Stimulated activated CD8-positive, alpha-beta memory T cell treated with anti-CD3 and anti-CD28 coated beads, Interleukin-15, amount 100 ng/mL, for 48 hours (primary cell): Measurements from ENCODE around the gene EHD4.

Experiments used
- DNase-seq, 2 donors: peaks; one replicate each; pipeline ENCODE4 v3.0.0-alpha.2; 2020; ENCODE audit warnings: low read depth in 2 of 2

The EHD4 gene

DNA sequence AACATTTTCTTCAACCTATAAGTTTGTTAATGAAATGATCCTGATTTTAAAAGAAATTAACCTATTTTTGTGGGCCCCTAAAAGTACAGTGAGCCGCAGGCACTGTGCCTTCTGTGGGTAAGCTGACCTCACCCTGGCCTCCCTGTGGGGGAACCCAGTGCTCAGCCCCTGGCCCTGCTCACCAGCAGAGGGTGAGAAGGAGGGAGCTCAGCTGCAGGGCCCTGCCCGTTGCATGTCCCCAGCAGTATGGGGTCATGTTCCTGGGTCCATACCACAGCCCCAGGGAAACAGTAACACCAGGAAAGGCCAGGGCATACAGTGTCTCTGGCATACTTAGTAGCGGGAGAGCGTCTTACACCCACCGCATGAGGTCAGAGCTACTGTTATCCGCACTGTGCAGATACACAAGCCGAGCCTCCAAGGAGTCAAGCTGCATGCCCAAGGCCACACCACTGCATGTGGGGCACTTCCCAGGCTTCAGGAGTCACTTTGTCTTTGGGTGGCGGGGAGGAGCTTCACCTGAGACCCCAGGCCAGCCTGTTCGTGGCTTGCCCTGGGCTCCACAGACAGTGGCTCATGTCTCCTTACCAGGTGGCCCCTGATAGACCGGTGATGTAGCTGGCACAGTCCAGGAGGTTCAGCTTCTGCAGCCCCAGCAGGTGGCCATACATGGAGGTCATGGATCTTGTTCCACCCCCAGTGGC is 22.6 kb upstream of the EHD4 start:
- no peak for DNase-seq

DNA sequence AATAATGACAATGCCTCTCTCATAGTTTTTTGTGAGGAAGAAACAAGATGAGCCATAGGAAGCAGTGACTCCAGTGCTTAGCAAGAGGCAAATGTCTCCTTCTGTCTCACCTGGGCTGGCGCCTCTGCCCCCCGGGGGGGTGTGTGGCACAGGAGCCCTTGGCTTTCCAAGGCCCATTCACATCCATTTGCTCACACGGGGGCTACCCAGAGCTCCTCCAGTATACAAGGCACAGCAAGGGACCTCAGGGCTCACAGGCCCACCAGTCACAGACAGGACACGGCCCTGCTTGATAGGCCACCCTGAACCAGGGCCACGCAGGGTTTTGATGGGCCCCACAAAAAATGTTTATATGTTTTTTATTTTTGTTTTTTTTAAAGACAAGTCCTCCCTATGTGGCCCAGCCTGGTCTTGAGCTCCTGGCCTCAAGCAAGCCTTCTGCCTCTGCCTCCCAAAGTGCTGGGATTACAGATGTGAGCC is 21.9 kb upstream of the EHD4 start:
- DNase-seq = no peak

DNA sequence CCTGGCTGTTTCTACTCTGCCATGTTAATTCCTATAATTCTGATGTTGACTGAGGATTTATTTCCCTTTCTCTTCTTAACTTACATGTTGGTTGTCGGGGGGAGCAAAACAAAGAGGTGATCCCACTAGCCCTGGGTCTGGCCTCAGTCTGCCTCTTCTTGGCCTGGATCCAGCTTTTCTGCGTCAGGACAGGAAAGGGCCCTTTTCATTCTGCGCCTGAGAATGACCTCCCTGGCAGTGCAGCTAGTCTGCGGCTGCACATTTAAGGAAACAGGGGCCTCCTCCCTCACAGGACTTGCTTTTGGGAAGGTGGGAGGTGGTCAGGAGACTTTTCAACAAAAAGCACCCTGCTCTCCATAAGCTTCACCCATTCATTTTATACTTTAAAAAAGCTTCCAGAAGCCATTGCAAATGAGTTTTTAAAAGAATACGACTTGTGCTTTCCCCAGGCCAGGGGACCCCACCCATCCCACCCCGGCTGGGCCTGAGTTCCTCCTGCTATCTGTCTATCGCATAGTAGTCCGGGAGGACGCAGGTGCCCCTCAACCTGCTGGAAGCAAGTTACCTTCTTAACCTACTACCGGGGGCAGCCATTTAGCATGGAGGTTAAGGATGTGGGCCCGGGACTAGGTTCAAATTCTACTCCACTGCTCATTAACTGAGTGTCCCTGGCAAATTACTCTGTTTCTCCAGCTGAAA is 21.3 kb upstream of the EHD4 start:
- DNase-seq = no peak

DNA sequence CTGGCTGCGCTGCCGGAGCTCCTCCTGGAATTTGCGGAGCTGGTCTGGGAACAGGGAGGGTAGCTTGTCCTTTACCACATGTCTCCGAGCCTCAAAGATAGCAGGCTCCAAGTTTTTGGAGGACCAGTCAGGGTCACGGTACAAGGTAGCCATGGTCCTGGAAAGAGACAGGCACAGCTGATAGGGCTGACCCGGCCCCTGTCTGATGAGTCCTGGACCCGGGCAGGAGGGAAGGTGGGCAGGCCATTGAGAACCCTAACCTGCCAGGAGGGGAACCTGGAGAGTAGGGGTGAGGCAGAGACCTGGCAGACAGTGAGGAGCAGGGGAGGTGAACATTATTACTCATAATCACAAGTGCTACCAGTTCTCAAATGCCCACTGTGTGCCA is 20.4 kb upstream of the EHD4 start:
- no peak for DNase-seq

DNA sequence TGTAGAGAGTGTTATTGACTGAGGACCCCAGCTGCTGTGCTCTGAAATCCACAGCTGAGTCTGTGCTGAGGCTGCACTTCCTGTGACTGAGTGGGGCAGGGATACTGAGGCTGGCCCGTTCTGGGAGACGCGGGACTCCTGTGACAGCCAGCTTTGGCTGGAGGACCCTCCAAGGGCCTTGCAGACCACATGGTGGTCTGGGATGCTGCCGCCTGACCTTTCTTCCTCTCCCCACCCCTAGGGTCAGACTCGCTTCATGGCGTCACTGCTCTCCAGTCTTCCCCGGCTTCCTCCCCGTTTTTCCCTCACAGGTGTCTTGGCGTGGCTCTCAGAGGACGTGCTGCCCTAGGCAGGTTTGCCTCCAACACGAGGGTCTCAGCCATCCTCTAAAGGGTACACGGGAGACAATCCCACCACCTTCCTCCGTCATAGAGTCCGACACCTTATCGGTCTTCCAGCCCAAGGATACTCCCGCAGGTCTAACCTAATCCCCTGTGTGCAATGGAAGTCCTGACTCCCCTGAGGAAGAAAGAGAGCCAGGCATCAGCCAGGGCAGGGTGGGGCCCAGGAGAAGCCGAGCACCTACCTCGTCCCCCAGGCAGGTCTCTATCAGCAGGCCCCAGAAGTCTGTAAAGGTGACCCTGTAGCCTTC is 19.9 kb upstream of the EHD4 start:
- no peak for DNase-seq

DNA sequence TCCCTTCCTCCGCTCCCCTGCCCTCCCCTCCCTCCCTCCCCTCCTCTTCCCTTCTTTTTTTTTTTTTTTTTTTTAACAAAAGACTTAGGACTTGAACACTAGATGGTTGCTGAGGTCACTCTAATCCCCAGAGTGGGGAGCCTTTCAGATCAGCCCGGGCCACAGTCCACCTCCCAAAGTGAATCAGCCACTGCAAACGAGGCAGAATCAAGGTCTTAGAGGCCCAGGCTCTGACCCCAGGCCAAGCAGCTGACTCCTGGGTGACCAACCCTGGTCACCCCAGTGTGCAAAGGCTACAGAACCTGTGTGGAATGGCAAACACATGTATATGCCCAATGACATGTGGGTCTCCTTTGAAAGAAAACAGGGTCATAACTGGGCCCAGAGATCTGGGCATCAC is 18.3 kb upstream of the EHD4 start:
- DNase-seq = no peak

DNA sequence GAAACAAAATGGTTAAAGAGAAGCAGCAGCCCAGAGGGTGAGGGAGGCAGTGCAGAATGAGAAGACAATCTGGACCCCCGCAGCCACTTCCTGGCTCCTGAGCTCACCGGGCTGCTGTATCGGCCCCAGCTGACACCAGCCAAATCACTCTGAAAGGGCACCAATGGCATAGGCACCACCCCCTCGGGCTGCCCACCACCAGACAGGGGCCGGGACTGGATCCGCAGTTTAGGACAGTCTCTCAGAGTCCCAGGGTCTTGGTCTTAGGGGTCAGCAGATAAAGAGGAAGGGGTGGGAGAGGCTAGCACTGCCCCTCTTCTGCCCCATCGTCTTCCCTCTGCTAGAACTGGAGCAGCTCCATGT is 17.9 kb upstream of the EHD4 start:
- no peak for DNase-seq

DNA sequence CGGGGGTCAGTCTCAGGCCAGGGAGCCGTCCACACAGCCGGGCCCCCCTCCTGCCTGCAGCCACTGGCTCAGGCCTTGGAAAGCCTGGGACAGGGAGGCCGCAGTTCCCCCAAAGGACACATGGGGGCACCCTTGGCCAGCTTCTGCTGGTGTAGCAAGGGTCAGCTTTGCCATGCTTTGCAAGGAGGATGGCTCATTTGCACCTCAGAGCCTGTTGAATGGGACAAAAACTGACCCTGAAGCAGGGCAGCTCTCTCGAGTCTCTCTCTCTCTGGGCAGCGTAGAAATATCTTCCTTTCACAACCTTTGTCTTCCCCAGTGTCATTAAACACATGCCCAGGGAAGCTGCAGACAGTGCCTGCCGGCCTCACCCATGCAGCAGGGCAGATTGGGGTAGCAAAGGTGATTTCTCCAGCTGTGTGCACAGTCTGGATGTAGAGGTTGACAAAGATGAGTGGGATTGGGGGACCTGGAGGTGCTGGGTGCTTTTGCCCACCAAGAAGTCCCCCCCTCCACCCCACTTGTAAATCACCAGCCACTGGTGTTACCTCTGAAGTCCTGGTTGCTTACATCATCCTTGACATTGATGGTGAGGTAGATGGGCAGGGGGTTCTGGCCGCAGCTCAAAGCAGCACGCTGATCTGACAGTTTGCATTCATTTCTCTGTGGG is 17.4 kb upstream of the EHD4 start:
- peak; percentile 65 to 68 for DNase-seq

DNA sequence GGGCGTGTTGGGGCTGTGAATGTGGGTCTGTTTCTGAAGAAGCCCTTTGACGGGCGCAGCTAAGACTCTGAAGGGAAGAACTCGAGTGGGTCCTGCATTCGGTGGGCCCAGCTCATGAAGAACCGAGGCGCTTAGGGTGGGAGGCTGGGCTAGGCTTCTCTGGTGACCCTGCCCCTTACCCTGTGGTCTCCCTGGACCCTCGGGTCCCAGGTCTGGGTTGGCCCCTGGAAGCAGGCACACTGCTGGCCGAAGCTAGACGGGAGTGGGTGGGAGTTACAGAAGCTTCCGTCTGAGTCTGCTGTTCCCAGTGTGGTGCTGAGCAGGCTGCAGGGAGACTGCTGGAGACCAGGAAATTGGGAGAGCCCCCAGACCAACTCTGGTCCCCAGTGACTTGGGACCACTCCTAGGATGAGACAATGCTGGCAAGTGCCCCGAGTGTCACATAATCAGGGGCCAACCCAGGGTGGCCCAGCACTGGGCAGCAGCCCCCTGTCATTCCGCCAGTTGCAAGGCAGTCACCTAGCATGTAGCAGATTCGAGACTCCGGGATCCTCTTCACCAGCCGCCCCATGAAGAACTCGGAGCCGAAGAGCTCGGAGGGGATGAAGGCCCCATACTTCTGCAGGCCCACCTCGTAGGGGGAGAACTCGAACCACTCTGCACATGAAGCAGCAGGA is 16.7 kb upstream of the EHD4 start:
- DNase-seq = no peak

DNA sequence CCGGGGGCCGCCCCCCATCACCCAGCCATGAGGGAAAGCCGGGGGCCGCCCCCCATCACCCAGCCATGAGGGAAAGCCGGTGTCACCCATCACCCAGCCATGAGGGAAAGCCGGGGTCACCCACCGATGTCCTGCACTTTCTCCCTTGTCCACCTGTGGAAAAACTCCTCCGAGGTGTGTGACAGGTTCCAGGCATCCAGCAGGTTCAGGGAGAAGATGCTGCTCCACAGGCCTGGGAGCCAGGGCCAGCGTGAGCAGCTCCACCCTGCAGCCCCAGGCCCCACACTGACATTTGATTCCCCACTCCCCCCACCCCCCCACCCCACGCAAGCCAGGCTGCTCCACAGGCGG is 15.5 kb upstream of the EHD4 start:
- DNase-seq = no peak

DNA sequence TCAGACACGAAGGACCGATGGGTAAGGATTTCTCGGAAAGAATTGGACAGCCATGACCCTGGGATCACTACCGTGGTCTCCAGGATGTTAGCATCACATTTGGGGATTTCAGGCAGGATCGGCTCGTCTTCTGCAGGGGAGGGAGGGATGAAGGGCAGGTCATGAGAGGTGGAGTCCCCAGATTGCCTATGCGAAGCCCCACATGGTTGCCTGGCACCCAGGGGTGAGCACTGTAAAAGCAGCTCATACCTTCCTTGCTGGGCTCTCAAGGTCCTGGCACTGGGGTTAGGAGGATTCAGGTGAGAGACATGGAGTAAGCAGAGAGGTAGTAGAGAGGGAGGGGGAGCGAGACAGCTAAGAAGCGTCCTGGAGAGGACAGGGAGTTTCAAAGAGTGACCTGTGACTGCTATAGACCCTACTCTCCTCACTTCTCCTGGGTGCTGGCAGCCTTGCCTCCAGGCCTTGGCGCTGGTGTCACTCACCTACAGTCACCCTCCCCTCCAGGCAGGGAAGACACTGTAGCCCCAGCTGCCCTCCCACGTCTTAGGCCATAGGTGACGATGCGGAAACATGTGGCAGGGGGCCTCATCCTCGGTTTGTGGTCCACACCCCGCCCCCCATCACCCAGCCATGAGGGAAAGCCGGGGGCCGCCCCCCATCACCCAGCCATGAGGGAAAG is 15.0 kb upstream of the EHD4 start:
- no peak for DNase-seq

DNA sequence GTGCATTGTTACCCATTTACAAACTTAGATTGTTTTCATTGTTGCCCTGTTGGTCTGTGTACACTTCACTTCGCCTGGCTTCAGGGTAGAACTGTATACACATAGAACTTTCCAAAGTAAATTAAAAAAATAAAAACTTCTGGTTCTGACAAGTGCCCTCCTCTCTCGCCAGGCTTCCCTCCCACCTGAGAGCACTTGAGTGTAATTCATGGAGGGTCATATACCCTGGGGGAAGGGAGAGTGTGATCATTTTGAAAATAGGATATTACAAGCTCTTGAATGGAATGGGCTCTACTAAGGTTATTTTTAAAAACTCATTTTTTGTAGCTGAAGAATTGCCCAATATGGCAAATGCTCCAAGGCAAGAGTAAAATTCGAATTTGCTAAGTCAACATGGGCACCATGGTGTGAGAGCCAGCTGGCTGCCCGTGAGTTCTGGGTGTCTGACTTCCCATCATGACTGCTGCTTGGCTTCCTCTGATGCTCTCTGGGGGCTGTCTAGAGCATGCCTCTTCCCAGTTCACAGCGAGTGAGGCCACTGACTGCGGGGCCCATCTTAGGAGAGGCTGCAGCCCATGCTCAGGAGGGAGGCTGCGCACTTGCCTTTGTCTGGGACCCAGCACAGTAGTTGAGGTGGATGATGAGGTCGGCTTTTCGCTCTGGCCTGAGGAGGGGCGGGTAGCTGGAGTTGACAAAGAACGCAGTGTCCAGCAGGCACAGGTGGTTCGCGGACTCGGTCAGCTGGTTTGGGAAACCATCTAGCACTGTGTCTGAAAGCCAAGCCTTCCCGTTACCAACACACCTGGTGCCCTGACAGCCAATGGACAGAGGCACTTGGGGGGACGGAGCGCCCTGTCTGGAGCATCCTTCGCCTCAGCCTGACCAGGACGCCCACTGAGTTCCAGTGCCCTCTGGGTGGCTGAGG is 13.1 kb upstream of the EHD4 start:
- no peak for DNase-seq

DNA sequence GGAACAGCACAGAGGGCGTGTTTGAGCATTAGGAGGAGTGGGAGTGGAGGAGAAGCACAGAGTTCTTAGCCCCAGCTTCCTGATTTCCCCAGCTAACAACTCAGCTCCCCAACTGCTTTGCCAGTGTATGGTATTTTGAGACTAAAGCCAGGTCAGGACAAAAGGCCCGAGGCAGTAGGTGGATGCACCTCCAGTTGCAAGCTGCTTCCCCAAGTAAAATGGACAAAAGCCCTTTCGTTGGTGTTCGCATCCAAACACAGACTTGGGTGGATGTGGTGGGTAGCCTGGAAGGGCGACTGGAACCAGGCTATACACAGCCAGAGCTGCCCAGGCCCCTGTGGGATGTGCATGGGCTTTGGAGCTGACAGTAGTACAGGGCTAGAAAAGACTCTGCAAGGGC is 12.3 kb upstream of the EHD4 start:
- no peak for DNase-seq

DNA sequence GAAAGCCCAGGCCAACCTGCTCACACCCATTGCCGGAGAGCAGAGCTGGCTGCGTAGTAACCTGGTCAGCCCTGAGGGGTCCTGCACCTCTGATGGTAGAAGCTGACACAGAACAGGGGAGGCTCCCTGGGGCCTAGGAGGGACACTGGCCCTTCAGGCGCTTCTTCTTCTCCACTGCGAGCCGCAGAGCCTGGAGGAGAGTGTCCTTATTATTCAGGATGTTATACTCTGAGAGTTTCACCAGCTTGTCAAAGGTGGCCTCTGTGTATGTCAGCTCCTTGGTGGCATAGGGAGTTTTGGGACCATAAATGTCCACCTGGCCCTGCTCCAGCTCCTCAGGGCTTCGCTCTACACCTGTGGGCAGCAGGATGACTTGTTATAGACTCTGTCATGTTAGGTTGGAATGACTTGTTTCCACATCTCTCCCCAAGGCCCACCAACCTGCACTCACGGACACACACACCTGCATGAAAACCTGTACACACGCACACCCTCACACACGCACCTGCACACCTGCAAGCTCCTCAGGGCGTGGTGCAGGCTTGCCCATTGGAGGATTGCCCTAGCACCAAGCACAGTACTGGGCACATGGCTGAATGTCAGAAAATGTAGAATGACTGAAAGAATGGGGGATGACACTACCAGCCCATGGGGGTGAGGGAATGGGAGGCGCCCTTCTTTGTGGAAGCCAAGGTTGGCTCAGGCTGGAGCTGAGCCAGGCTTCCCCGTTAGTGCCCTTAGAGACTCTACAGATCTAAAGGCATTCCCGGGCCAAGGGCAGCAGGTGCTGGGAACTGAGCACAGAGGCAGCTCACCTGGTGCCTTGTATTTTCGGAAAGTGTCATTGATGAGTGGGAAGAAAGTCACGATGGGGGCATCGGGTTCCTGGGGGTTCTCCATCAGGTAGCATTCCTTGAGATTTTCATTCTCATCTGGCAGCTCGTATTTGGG is 11.5 kb upstream of the EHD4 start:
- no peak for DNase-seq

DNA sequence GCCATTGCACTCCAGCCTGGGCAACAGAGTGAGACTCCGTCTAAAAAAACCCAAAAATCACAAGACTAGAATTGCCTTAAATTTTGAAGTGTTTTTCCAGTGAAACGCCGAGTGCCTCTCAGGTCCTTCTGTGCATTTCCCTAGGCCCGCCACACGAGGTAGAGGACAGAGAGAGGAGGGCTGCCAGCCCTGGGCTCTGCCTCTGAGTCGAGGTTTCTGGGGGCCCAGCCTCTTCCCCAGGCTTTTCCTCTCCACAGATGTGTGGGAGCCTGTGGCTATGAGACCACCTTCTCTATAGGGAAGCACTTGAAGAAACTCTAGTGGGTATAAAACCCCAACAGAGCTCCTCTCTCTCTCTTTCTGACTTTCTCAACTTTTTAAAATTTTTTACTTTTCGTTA is 10.9 kb upstream of the EHD4 start:
- DNase-seq = no peak

DNA sequence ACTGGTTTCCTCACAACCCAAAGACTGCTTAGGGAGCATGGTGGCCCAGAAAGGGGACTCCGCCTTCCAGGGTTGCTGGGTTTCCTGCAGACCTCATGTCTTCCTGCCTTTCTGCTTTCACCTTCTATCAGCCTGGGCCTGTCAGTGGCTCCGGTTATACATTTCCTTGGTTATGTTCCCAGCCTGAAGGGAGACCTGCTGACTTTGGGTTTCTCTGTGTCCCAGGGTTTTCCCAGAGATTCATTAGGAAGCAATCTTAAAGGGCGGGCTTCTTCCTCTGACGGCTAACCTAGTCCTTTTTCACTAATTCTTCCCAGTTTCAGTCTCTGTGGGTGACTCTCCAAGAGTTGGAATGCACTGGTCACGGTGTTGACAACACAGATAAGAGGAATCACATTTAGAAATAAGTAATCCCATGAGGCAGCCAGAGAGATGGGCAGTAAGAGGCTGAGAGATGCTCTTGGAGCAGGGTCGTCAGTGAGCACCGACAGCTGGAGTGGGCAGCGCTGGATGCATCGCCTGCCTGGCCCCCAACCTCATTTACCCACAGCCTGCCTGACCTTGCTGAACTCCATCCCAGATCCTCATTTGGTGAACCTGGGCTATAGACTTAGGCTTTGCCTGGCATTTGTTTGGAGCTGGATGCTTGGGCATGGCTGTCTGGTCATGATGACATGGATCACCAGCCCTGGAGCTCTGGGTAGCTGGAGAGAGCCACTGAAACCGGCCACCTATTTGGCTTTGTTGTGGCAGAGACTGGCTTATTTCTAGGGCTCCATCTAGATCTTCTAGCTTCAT is 10.0 kb upstream of the EHD4 start:
- no peak for DNase-seq

DNA sequence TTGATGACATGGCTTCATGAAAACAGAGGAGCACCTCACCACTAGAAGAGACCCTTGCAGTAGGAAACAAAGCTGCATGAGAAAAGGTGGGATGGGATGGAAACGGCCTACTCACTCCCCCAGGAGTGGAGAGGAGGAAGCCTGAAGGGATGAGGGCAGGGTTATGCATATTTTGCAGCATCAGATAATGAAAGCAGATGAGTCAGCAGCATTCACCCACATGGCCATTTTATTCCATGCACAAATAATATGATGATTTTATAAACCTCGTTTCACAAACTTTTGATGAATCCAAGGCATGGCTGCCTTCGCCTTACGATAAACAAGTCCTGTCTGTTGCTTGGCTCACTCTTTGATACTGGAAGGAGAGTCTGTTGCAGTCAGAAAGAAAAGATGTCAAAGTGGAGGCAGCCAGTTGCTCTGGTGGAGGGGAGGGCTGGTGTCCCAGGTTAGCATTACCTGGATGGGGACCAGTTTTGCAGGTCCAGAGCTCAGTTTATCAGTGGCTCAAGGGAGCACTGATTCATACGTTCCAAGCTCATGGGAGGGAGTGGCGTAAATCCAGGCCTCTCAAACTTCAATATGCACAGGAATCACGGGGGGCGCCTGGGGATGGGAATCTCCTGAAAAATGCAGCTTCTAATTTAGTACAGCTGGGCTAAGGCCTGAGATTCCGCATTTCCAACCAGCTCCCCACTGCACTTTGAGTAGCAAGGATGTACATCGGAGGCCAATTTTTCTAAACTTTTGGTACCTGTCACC is 9.2 kb upstream of the EHD4 start:
- no peak for DNase-seq
